Left colon (tissue), 2 donors: ENCODE results near the gene TSHZ2. TPM values are rescaled to one million over a fixed set of nuclear protein-coding genes. Genes with fewer than 3 reads are reported as not detected.

Experiments used
- ATAC-seq: fragments of 200-7000 bp; cut with Tn5 transposase; one replicate; pipeline ENCODE4 v1.9.1; 2020; ENCODE audit warnings: mild to moderate bottlenecking, moderate library complexity
- DNase-seq, 2 donors: peaks; one replicate each; pipeline ENCODE4 v3.0.0-alpha.2; 2020
- intact Hi-C, 2 donors: fragments of 100-400 bp; cut with DNase I in 1 of 2; cut with micrococcal nuclease in 1 of 2; formaldehyde crosslinking; loops; one replicate each; pipeline versions ENCODE4 v1.11.2 to v1.14.0; 2022; cut with DNase I, micrococcal nuclease
- total RNA-seq, 2 donors: library from RNA; stranded (reverse); fragmentation: NEBNext Ultra II Directional; extraction: Animal tissue kit (Norgen Biotek cat#: 25700); gene quantifications; one replicate each; pipeline ENCODE4 v1.2.1, GENCODE V29; 2021
- donor health status: DM: no; HTN: no; CAD: no.
- donor health status: DM: yes; HTN: yes; CAD: no.

The TSHZ2 gene
- total RNA-seq, 2 donors from 2014 or later = 1.7 to 4.9 TPM

- intact Hi-C loops = no loop called here
- no peak for ATAC-seq
These were observed 125.6 kb downstream of the TSHZ2 start for GRCh38 chr20:53097791-53098190.

GRCh38 chr20:53098621-53099020, 126.5 kb downstream of the TSHZ2 start:
- intact Hi-C loops = no loop called here
- ATAC-seq = no peak

More at GRCh38 chr20:53097791-53098190, 125.6 kb downstream of the TSHZ2 start:
- DNase-seq = no peak

DNA sequence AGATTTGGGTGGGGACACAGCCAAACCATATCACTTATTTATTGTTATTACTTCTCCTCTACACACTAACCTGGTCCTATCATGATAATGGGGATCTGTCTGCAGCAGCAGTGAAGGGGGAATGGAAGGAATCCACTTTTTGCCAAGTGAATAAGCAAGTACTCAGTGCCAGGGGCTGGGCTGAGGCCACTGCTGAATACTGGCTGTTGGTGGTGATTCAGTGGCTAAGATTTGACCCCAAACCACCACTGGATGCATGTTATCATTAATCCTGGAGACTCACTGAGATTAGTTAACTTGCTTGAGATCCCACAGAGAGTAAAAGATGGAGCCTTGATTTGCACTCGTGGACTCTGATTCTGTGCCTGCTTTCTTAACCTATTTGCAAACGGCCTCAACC, 127.7 kb downstream of the TSHZ2 start:
- no peak for DNase-seq
- no peak for ATAC-seq

More at GRCh38 chr20:53098621-53099020, 126.5 kb downstream of the TSHZ2 start:
- DNase-seq = no peak

GRCh38 chr20:53100476-53100911, 128.3 kb downstream of the TSHZ2 start:
- DNase-seq (no peak), ATAC-seq (no peak)
- intact Hi-C loops = no loop called here

More for the DNA sequence above, 127.7 kb downstream of the TSHZ2 start:
- intact Hi-C loops = no loop called here

GRCh38 chr20:53101992-53102760, 130.0 kb downstream of the TSHZ2 start:
- DNase-seq (no peak), ATAC-seq (no peak)
- intact Hi-C loops = no loop called here

- ATAC-seq (no peak), DNase-seq (no peak)
- intact Hi-C loops = no loop called here
These were observed 131.0 kb downstream of the TSHZ2 start for GRCh38 chr20:53103124-53103523.

DNA sequence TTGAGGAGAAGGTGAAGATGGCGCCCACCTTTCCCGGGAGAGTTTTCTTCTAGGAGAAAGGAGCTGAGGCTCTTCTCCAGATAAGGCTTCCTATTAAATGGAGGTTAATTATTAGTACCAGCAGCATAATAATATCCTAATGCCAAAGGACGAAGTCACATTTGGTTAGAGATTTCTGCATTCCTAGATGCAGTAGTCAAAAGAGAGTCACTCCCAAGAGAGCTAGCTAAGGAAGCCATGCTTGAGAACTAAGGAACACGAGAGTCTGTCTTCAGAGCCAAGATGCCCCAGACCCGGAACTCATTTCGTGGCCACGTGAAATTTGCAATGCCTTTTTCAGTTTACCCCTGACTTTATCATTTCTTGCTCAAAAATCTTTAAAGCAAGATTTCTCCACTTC, 132.7 kb downstream of the TSHZ2 start:
- no peak for DNase-seq
- intact Hi-C loops = no loop called here
- ATAC-seq = no peak

DNA sequence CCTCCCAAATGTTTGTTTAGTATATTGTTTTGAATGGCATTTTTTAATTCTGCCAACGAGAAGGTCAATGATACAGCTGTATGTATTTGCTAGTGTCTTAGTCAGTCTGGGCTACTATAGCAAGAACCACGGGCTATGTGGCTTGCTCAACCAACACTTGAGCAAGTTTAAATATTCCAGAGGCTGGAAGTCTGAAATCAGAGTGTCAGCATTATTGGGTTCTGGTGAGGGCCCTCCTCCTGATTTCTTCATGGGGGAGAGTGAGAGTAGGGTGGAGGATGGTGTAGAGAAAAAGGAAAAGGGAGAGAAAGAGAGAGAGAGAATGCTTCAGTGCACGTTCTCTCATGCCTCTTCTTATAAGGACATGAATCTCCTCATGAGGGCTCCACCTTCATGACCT, 144.6 kb downstream of the TSHZ2 start:
- DNase-seq (no peak), ATAC-seq (no peak)
- intact Hi-C loops = no loop called here

DNA sequence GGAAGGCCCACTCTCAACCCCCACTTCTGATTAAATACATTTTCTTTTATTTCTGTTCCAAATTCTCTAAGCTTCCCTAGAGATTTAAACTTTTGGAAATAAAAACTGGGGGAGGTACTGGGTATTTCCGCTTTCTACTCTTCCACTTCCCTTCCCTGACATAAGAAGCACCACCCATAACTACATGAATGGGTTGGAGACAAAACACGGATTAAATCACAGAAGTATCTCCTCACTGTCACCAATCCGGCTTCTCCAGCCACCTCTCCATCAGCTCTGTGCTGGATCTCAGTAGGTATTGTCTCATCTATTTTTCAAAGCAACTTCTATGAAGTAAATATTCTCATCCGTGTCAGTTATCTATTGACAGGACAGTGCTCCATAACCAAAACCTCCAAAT, 150.7 kb downstream of the TSHZ2 start:
- DNase-seq (no peak), ATAC-seq (no peak)
- intact Hi-C loops = no loop called here

DNA sequence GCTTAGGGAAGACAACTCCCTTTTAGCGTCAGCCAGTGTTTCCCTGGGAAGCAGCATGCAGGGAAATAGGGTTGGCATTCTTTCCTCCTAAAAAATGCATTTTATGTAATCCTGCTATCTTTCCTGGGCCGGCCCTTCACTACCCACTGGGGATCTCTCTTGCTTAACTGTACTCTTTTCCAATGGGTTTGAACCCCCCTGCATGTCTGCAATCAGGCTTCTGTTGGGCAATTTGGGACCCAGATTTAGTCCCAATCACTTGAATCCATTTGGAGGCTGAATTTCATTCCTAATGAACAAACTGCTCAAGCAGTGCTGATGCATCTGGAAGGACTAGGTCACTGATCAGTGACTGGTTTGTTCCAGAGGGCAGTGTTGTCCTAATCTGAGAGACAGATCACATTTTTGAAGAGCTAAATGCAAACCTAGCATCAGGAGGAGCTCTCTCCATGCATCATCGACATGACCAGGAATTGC, 152.0 kb downstream of the TSHZ2 start:
- ATAC-seq (no peak), DNase-seq (no peak)
- intact Hi-C loops = no loop called here

GRCh38 chr20:53124803-53125202, 152.6 kb downstream of the TSHZ2 start:
- no peak for DNase-seq
- intact Hi-C loops = no loop called here
- no peak for ATAC-seq

GRCh38 chr20:53126185-53126584, 154.0 kb downstream of the TSHZ2 start:
- no peak for ATAC-seq
- no peak for DNase-seq
- intact Hi-C loops = no loop called here

DNA sequence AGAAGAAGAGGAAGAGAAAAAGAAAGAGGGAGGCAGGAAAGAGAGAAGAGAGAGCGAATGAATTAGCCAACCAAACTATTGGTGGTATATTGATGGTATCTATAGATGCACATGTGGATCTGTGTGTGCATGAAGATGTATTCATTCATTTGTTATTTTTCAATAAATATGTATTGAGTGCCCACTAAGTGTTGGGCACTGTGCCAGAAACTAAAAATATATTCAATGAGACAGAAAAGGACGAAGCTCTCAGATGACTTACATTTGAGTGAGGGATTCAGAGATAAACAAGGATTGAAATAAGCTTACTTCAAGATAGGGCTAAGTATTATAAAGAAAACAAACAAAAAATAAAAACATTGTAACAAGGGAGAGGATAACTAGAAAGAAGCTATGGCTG, 154.9 kb downstream of the TSHZ2 start:
- no peak for ATAC-seq
- intact Hi-C loops = no loop called here
- DNase-seq = no peak

- ATAC-seq (no peak), DNase-seq (no peak)
- intact Hi-C loops = no loop called here
These were observed 155.8 kb downstream of the TSHZ2 start for GRCh38 chr20:53128004-53128403.

DNA sequence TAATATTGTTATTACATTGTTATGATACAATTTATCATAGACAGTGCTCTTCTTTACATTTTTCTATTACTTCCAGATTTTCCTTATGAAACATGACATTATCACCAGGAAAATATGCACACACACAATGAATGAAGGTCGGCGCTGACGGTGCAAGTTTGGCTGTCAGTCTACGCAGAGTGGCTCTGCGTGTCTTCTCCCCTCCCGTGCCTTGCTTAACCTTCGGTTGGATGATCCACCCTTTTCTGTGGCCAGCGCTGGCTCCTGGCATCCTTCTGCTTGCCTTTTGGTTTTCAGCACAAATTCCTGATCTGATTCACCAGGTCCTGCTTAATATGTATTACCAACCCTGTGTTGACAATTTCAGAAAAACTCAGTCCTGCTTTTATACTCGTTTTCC, 157.4 kb downstream of the TSHZ2 start:
- DNase-seq = no peak
- intact Hi-C loops = no loop called here

GRCh38 chr20:53130795-53131194, 158.6 kb downstream of the TSHZ2 start:
- DNase-seq = no peak
- no peak for ATAC-seq
- intact Hi-C loops = no loop called here

More for the DNA sequence above, 157.4 kb downstream of the TSHZ2 start:
- no peak for ATAC-seq

DNA sequence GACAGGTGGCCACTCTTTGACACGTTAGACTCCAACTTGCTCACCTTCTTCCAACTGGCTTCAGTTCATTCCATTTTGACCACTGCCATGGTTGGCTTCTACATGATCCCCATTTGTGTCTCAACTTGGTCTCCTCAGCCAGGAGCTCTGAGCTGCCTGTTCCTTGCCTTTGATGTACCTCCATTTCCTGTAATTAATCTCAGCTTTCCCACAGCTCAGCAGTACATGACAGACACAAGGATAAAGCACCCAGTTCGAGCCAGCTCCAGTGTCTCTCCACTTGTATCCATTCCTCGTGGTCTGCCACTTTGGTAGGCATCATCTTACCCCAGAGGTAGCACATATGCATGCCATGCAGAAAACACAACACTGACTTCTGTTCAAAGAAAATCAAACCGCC, 161.0 kb downstream of the TSHZ2 start:
- no peak for ATAC-seq

GRCh38 chr20:53133628-53134027, 161.5 kb downstream of the TSHZ2 start:
- no peak for DNase-seq
- intact Hi-C loops = no loop called here
- no peak for ATAC-seq

More for the DNA sequence above, 161.0 kb downstream of the TSHZ2 start:
- no peak for DNase-seq
- intact Hi-C loops = no loop called here

GRCh38 chr20:53136473-53136872, 164.3 kb downstream of the TSHZ2 start:
- ATAC-seq (no peak), DNase-seq (no peak)
- intact Hi-C loops = no loop called here

- intact Hi-C loops = no loop called here
- no peak for ATAC-seq
- no peak for DNase-seq
These were observed 166.5 kb downstream of the TSHZ2 start for GRCh38 chr20:53138454-53139262.
